WTC11 (cell line): ENCODE measurements around the gene CLIP2. TPM values are rescaled to one million over a fixed set of nuclear protein-coding genes. Genes with fewer than 3 reads are reported as not detected.
"Not testable (repeated sequence)": the region's sequence is repeated elsewhere in the genome, so short reads cannot be mapped to it uniquely, and the experiment has no call there.

Experiments
- ATAC-seq: fragments of 200-7000 bp; cut with Tn5 transposase; 2 replicates; pipeline ENCODE4 v1.10.0; 2021; ENCODE audit warnings: mild to moderate bottlenecking, moderate library complexity
- CTCF ChIA-PET: fragments of 300-600 bp; sonication (Branson Sonifier 250); formaldehyde crosslinking; loops from one replicate; lab custom pipeline; 2021; ENCODE audit warnings: antibody characterized with exemption; lab: Charles Lee
- POLR2A ChIA-PET: fragments of 350-600 bp; sonication (Branson Sonifier 250); formaldehyde crosslinking; loops from one replicate; lab custom pipeline; 2021; ENCODE audit warnings: antibody characterized with exemption; lab: Charles Lee
- DNase-seq: peaks from one replicate; pipeline ENCODE4 v3.0.0; 2021; ENCODE audit warnings: low spot score
- H3K27ac Mint-ChIP-seq: 2 replicates; pipeline ENCODE4 v1.8.0; 2021; ENCODE audit warnings: mixed read lengths
- H3K27me3 Mint-ChIP-seq: 2 replicates; pipeline ENCODE4 v1.8.0; 2021; ENCODE audit warnings: low read depth, mild to moderate bottlenecking, moderate library complexity, mixed read lengths
- H3K36me3 Mint-ChIP-seq: 2 replicates; pipeline ENCODE4 v1.8.0; 2021; ENCODE audit warnings: mixed read lengths
- H3K4me1 Mint-ChIP-seq: 2 replicates; pipeline ENCODE4 v1.8.0; 2022; ENCODE audit warnings: mixed read lengths
- H3K4me3 Mint-ChIP-seq: 2 replicates; pipeline ENCODE4 v1.8.0; 2021; ENCODE audit warnings: mild to moderate bottlenecking, moderate library complexity, mixed read lengths
- H3K9me3 Mint-ChIP-seq: 2 replicates; pipeline ENCODE4 v1.8.0; 2021; ENCODE audit warnings: mixed read lengths
- ATF6 ChIP-seq: sonication (generic); formaldehyde crosslinking; IDR thresholded peaks from 2 replicates; pipeline ENCODE4 v1.8.1; 2023; ENCODE audit warnings: mild to moderate bottlenecking, missing genetic modification reagents
- CREM ChIP-seq: sonication (generic); formaldehyde crosslinking; IDR thresholded peaks from 2 replicates; pipeline ENCODE4 v1.8.1; 2022; ENCODE audit warnings: mild to moderate bottlenecking, missing genetic modification reagents, moderate library complexity
- ERG ChIP-seq: fragments of 250-450 bp; sonication (Bioruptor Pico); IDR thresholded peaks from 2 replicates; pipeline ENCODE4 v1.8.0; 2021; ENCODE audit warnings: mild to moderate bottlenecking
- FOXJ3 ChIP-seq: sonication (generic); formaldehyde crosslinking; IDR thresholded peaks from 2 replicates; pipeline ENCODE4 v1.9.0; 2021; ENCODE audit warnings: missing genetic modification reagents, mild to moderate bottlenecking, borderline replicate concordance
- GTF2I ChIP-seq: fragments of 250-450 bp; sonication (Bioruptor Pico); conservative IDR thresholded peaks from 2 replicates; pipeline ENCODE4 v1.4.0; 2021; ENCODE audit warnings: mild to moderate bottlenecking
- OVOL2 ChIP-seq: fragments of 250-450 bp; sonication (Bioruptor Pico); IDR thresholded peaks from 2 replicates; pipeline ENCODE4 v1.9.0; 2021; ENCODE audit warnings: mild to moderate bottlenecking, borderline replicate concordance
- RELA ChIP-seq: sonication (generic); formaldehyde crosslinking; IDR thresholded peaks from 2 replicates; pipeline ENCODE4 v1.8.1; 2022; ENCODE audit warnings: missing genetic modification reagents, mild to moderate bottlenecking, borderline replicate concordance
- TCF7 ChIP-seq: sonication (generic); formaldehyde crosslinking; IDR thresholded peaks from 2 replicates; pipeline ENCODE4 v1.8.0; 2022; ENCODE audit warnings: mild to moderate bottlenecking, low read depth, missing genetic modification reagents, moderate library complexity
- TP53 ChIP-seq: sonication (generic); formaldehyde crosslinking; IDR thresholded peaks from 2 replicates; pipeline ENCODE4 v1.8.1; 2023; ENCODE audit warnings: mild to moderate bottlenecking, missing genetic modification reagents
- ZBTB43 ChIP-seq: sonication (generic); formaldehyde crosslinking; IDR thresholded peaks from 2 replicates; pipeline ENCODE4 v1.8.1; 2023; ENCODE audit warnings: mild to moderate bottlenecking, missing genetic modification reagents
- ZMAT4 ChIP-seq: fragments of 250-450 bp; sonication (Bioruptor Pico); IDR thresholded peaks from 2 replicates; pipeline ENCODE4 v1.9.0; 2021; ENCODE audit warnings: mild to moderate bottlenecking
- ZNF425 ChIP-seq: fragments of 250-450 bp; sonication (Bioruptor Pico); conservative IDR thresholded peaks from 2 replicates; pipeline ENCODE4 v1.9.0; 2021; ENCODE audit warnings: mild to moderate bottlenecking
- ZNF512 ChIP-seq: sonication (generic); formaldehyde crosslinking; IDR thresholded peaks from 2 replicates; pipeline ENCODE4 v1.8.1; 2022; ENCODE audit warnings: missing genetic modification reagents, borderline replicate concordance
- total RNA-seq: library from RNA; stranded (reverse); gene quantifications from 3 replicates; pipeline ENCODE4 v1.2.3, GENCODE V29; 2021

Gene CLIP2
- total RNA-seq, 1 experiment from 2014 or later = 48.1 TPM

GRCh38 chr7:74440143-74440542 lies 150.9 kb downstream of the CLIP2 start:
- ATAC-seq, H3K36me3 Mint-ChIP-seq, H3K27ac Mint-ChIP-seq, CTCF ChIA-PET, H3K4me3 Mint-ChIP-seq, H3K4me1 Mint-ChIP-seq: not testable (repeated sequence)
- peaks cover 17% of the 10 kb centered on the region for H3K9me3 Mint-ChIP-seq
- POLR2A ChIA-PET = interaction anchor here (0.6 kb wide), 1 partner anchor 75 kb away, joined by 3 read pairs; no protein-coding TSS in a partner anchor
- TF ChIP-seq ZNF512 = 0 out of 2 replicates have a peak, but pooled peaks have one; percentile 53
- TF ChIP-seq, all 79 proteins: peak for 1; not testable (repeated sequence) for 78
- DNase-seq, H3K27me3 Mint-ChIP-seq: not testable (repeated sequence)

- TF ChIP-seq TCF7 (CRISPR knock-in tag) = no peak
- no peak for TF ChIP-seq FOXJ3 (CRISPR knock-in tag)
- no peak for TF ChIP-seq GTF2I
- TF ChIP-seq ATF6 = no peak
- TF ChIP-seq RELA = no peak
- no peak for TF ChIP-seq TP53 (CRISPR knock-in tag)
- no peak for TF ChIP-seq OVOL2
- no peak for TF ChIP-seq ERG (CRISPR knock-in tag)
- TF ChIP-seq ZBTB43 (CRISPR knock-in tag) = no peak
- no peak for TF ChIP-seq CREM (CRISPR knock-in tag)
- no peak for TF ChIP-seq ZNF512
- no peak for TF ChIP-seq ZNF425 (CRISPR knock-in tag)
- TF ChIP-seq ZMAT4 (CRISPR knock-in tag) = no peak
- ChIA-PET CTCF (interaction anchor here (0.7 to 1.4 kb wide), 4 partner anchors 9 to 227 kb away, joined by 3 read pairs; no protein-coding TSS in a partner anchor), POLR2A (no interaction called here)
- Mint-ChIP-seq H3K27ac (peak overlapping the region; percentile 83), H3K36me3 (peaks cover 5% of the 10 kb centered on the region), H3K9me3 (peaks cover 11% of the 10 kb centered on the region), H3K4me1 (peaks cover 2% of the 10 kb centered on the region; the same call in 1 of the 2 replicates), H3K4me3 (no peak overlapping the region), H3K27me3 (no peaks in the 10 kb centered on the region; the same call in 1 of the 2 replicates)
- no peak for ATAC-seq
- DNase-seq = no peak
Measured at GRCh38 chr7:74441801-74442200, 152.6 kb downstream of the CLIP2 start.
